Sigmoid colon (tissue), 7 donors: ENCODE measurements around the gene TOLLIP. TPM values are rescaled to one million over a fixed set of nuclear protein-coding genes. Genes with fewer than 3 reads are reported as not detected.

Source experiments
- DNase-seq: peaks from one replicate; pipeline ENCODE4 v3.0.0-alpha.2; 2019
- H3K27ac ChIP-seq, 4 donors: fragments of 200-600 bp; sonication (generic); one replicate each; pipeline ENCODE4 v1.5.1; 2016 to 2019; ENCODE audit warnings: mild to moderate bottlenecking in 1 of 4
- H3K27me3 ChIP-seq, 3 donors: fragments of 200-600 bp; sonication (generic); one replicate each; pipeline ENCODE4 v1.5.1; 2019; ENCODE audit warnings: mild to moderate bottlenecking in 1 of 3
- H3K36me3 ChIP-seq, 4 donors: fragments of 200-600 bp; sonication (generic); one replicate each; pipeline ENCODE4 v1.5.1; 2016 to 2019
- H3K4me1 ChIP-seq, 4 donors: fragments of 200-600 bp; sonication (generic); one replicate each; pipeline ENCODE4 v1.5.1; 2017 to 2019
- H3K4me3 ChIP-seq, 4 donors: fragments of 200-600 bp; sonication (generic); one replicate each; pipeline ENCODE4 v1.5.1; 2017 to 2019; ENCODE audit warnings: mild to moderate bottlenecking in 2 of 4, moderate library complexity in 1 of 4
- H3K9me3 ChIP-seq, 4 donors: fragments of 200-600 bp in 3 of 4; sonication (generic) in 3 of 4; one replicate each; pipeline versions ENCODE4 v1.5.1 to v1.6.1; 2013 to 2019
- CTCF ChIP-seq, 4 experiments: fragments of 450-650 bp in 3 of 4; fragments of 200-600 bp in 1 of 4; IDR thresholded peaks; one replicate each; pipeline ENCODE4 v1.5.1; 2016 to 2019; ENCODE audit warnings: antibody characterized with exemption in 4 of 4, mild to moderate bottlenecking in 3 of 4, moderate library complexity in 2 of 4
- EP300 ChIP-seq, 4 donors: sonication (generic); formaldehyde crosslinking; IDR thresholded peaks; one replicate each; pipeline ENCODE4 v1.6.1; 2017; ENCODE audit warnings: antibody characterized with exemption in 4 of 4
- POLR2A ChIP-seq, 2 donors: fragments of 450-650 bp; IDR thresholded peaks; one replicate each; pipeline ENCODE4 v1.6.1; 2016; ENCODE audit warnings: antibody characterized with exemption in 2 of 2, mild to moderate bottlenecking in 2 of 2, moderate library complexity in 2 of 2
- POLR2AphosphoS5 ChIP-seq, 4 donors: sonication (generic); formaldehyde crosslinking; IDR thresholded peaks; one replicate each; pipeline ENCODE4 v1.6.1; 2017; ENCODE audit warnings: antibody characterized with exemption in 4 of 4
- WGBS, 2 donors: extraction: QIAGEN DNeasy Blood & Tissue Kit; methylation state at CpG; one replicate each; pipeline ENCODE4 v1.1.7; 2013; 5-methylcytosine and 5-hydroxymethylcytosine counted together
- intact Hi-C: fragments of 100-400 bp; cut with DNase I; formaldehyde crosslinking; loops from one replicate; pipeline ENCODE4 v1.15.1; 2023
- polyA plus RNA-seq, 3 donors: library from polyadenylated mRNA; stranded (reverse); fragments of 200-250 nt; gene quantifications; one replicate each; pipeline ENCODE4 v1.2.3, GENCODE V29; 2013
- total RNA-seq, 4 donors: library from RNA; depleted of rRNA; stranded (reverse); fragments of >200 nt; gene quantifications; one replicate each; pipeline ENCODE4 v1.1.0, GENCODE V29; 2016
- donor health status: healthy with polysubstance abuse.
- donor health status: Bipolar disorder and iron deficiency.
- donor health status: healthy.

The TOLLIP gene
- total and polyA plus RNA-seq, 7 donors: 25.0 to 41.2 (median 36.9) TPM

GRCh38 chr11:1307998-1308742 is 1.3 kb downstream of the TOLLIP start:
- Histone ChIP-seq H3K27ac (peak overlapping the region; percentile 93 to 95 (median 94)), H3K27me3 (no peaks in the 10 kb centered on the region), H3K36me3 (peaks cover 0 to 14% (median 2%) of the 10 kb centered on the region in 4 donors), H3K4me1 (peaks cover 0 to 69% (median 63%) of the 10 kb centered on the region in 4 donors), H3K4me3 (peak overlapping the region; percentile 75 to 91 (median 87)), H3K9me3 (no peaks in the 10 kb centered on the region)
- no peak for TF ChIP-seq POLR2AphosphoS5 (IDR thresholded peaks at IDR 0.05)
- TF ChIP-seq CTCF (IDR thresholded peaks at IDR 0.05): no peak
- TF ChIP-seq EP300 (IDR thresholded peaks at IDR 0.05): no peak
- no peak for TF ChIP-seq POLR2A (IDR thresholded peaks at IDR 0.05)
- intact Hi-C loops: loop anchor here (5.0 to 10.0 kb wide), 2 partner anchors 74 to 197 kb away; no protein-coding TSS in a partner anchor
- 69 to 81% methylated on average over 21 of the region's 21 CpGs for WGBS, 2 donors
- DNase-seq: no peak

DNA sequence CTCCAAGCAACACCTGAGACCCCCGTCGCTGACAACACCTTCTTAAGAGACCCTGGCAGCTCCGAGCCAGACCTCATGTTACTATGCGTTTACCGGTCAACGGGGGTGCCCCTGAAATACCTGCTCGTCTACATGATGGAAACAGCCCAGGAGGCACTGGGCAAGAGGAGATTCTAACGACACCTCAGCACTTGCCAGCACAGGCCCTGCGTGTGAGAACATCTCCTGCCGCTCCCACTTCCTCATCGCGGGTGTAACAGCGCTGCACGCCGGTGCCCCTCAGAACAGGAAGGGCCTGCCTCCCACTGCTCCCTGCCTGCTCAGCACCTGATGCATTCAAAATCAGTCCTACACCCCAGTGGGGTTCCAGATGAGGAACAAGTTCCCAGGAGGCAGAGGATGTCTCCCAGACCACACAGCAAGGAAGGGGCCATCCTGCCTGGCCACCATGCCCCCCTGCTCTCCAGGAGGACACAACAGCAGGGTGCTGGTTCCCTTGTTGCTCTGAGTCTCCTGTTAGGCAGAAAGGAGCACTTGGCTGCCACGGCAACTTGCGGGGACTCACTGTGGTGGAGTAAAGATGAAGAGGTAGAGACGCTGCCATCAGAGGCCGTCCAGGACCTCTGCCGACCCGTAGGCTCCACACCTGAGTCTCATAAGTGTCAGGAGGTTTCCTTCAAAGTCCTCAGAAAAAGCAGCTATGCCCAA is 2.1 kb downstream of the TOLLIP start:
- TF ChIP-seq EP300 (IDR thresholded peaks at IDR 0.05): no peak
- TF ChIP-seq CTCF (IDR thresholded peaks at IDR 0.05): no peak
- TF ChIP-seq POLR2AphosphoS5 (IDR thresholded peaks at IDR 0.05): no peak
- TF ChIP-seq POLR2A (IDR thresholded peaks at IDR 0.05): no peak
- Histone ChIP-seq H3K36me3 (peaks cover 0 to 16% (median 2%) of the 10 kb centered on the region in 4 donors), H3K4me3 (no peak overlapping the region), H3K4me1 (peaks cover 0 to 74% (median 69%) of the 10 kb centered on the region in 4 donors), H3K27ac (no peak overlapping the region), H3K9me3 (no peaks in the 10 kb centered on the region), H3K27me3 (no peaks in the 10 kb centered on the region)
- DNase-seq: no peak
- 68 to 78% methylated on average over 21 of the region's 21 CpGs for WGBS, 2 donors
- intact Hi-C loops: loop anchor here (5.0 to 10.0 kb wide), 2 partner anchors 75 to 197 kb away; no protein-coding TSS in a partner anchor

DNA sequence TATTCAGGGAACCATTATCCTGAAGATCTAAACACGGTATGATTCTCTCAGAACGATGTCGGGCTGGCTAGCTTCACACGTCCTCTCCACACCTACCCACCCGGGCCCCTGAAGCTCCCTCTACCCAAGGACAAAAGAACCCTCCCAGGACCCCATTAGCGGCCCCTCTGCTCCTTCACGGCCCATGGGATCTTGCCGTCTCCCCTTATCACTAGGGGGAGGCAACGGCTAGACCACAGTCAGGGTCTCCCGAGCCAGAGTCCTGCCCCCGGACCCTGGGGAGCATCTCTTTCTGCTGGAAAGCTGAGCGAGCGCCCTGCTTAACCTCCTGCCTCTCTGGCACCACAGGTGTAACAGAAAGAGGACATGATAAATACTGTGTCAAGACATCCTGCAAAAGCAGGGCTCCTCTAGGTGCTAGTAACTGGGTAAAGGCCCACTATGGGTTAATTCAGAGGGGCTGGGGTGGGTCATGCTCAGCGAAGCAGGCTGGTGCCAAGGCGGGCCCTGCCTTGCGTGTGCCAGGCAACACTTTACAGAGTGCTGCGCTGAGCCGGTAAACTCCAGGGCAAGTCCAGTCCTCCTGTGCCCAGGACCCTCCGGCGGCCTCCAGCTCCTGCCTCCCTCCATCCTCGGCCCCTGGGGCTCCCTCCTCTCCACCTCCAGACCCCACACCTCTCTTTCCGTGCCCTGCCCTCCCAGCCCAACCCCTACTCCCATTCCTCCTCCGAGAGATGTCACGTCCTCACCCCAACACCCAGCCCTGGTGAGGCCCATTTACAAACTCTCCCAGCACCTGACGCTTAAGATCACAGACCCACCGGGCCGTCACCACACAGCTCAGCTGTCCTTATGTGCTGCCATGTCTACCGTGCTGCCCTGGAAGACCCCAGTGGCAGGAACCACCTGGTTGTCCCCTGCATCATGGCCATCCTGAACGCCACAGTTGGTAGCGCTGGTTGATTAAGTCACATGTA is 3.0 kb downstream of the TOLLIP start:
- H3K27ac ChIP-seq: no peak overlapping the region
- no peak for TF ChIP-seq EP300 (IDR thresholded peaks at IDR 0.05)
- no peak for TF ChIP-seq CTCF (IDR thresholded peaks at IDR 0.05)
- no peak for TF ChIP-seq POLR2AphosphoS5 (IDR thresholded peaks at IDR 0.05)
- no peak for TF ChIP-seq POLR2A (IDR thresholded peaks at IDR 0.05)
- no peaks in the 10 kb centered on the region for H3K27me3 ChIP-seq
- WGBS, 2 donors: 93 to 94% methylated on average over 30 of the region's 30 CpGs
- intact Hi-C loops: loop anchor here (5.0 to 10.0 kb wide), 2 partner anchors 76 to 198 kb away; no protein-coding TSS in a partner anchor
- H3K36me3 ChIP-seq: peaks cover 0 to 16% (median 2%) of the 10 kb centered on the region in 4 donors
- H3K4me3 ChIP-seq: no peak overlapping the region
- no peak for DNase-seq
- no peaks in the 10 kb centered on the region for H3K9me3 ChIP-seq
- H3K4me1 ChIP-seq: peaks cover 0 to 77% (median 72%) of the 10 kb centered on the region in 4 donors

- peaks cover 0 to 77% (median 69%) of the 10 kb centered on the region in 4 donors for H3K4me1 ChIP-seq
- 74 to 88% methylated on average over 27 of the region's 27 CpGs for WGBS, 2 donors
- intact Hi-C loops: loop anchor here (5.0 to 10.0 kb wide), 2 partner anchors 77 to 199 kb away; no protein-coding TSS in a partner anchor
- TF ChIP-seq EP300 (IDR thresholded peaks at IDR 0.05): no peak
- no peak for TF ChIP-seq POLR2A (IDR thresholded peaks at IDR 0.05)
- no peak for TF ChIP-seq CTCF (IDR thresholded peaks at IDR 0.05)
- TF ChIP-seq POLR2AphosphoS5 (IDR thresholded peaks at IDR 0.05): no peak
- no peak overlapping the region for H3K4me3 ChIP-seq
- peak overlapping the region in 2 of 4 donors; percentile 5 to 18 for H3K27ac ChIP-seq
- H3K36me3 ChIP-seq: peaks cover 0 to 16% (median 2%) of the 10 kb centered on the region in 4 donors
- no peaks in the 10 kb centered on the region for H3K27me3 ChIP-seq
- no peak for DNase-seq
- H3K9me3 ChIP-seq: no peaks in the 10 kb centered on the region
Measured at GRCh38 chr11:1305501-1306056, 3.9 kb downstream of the TOLLIP start.
